ENCODE results near the gene DCTN5.
"Not testable (repeated sequence)": the region's sequence is repeated elsewhere in the genome, so short reads cannot be mapped to it uniquely, and the experiment has no call there.

DCTN5 gene

DNA sequence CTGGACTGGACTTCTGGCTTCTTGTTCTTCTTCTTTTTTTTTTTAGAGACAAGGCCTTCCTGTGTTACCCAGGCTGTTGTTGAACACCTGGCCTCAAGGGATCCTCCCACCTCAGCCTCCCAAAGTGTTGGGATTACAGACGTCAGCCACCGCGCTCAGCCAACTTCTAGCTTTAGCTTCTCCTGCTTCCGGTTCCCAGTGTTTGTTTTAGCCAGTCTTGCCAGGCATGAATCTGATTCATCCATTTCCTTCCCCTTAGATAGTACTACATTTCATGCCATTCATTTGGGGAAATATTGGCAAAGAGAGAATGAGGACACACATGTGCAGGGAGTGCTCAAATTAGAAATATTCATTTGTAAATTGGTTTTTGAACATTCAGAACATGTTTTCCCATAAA lies 33.1 kb upstream of the DCTN5 start:
- H3K4me3 ChIP-seq (ENCODE audit: low read length): no peak overlapping the region
- DNase-seq (ENCODE audit: low read depth): peak; percentile 83
- TF ChIP-seq, protein P1, sequence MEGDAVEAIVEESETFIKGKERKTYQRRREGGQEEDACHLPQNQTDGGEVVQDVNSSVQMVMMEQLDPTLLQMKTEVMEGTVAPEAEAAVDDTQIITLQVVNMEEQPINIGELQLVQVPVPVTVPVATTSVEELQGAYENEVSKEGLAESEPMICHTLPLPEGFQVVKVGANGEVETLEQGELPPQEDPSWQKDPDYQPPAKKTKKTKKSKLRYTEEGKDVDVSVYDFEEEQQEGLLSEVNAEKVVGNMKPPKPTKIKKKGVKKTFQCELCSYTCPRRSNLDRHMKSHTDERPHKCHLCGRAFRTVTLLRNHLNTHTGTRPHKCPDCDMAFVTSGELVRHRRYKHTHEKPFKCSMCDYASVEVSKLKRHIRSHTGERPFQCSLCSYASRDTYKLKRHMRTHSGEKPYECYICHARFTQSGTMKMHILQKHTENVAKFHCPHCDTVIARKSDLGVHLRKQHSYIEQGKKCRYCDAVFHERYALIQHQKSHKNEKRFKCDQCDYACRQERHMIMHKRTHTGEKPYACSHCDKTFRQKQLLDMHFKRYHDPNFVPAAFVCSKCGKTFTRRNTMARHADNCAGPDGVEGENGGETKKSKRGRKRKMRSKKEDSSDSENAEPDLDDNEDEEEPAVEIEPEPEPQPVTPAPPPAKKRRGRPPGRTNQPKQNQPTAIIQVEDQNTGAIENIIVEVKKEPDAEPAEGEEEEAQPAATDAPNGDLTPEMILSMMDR (IDR thresholded peaks at IDR 0.05; ENCODE audit: insufficient read depth, low read depth, low read length, missing control alignments): no peak

DNA sequence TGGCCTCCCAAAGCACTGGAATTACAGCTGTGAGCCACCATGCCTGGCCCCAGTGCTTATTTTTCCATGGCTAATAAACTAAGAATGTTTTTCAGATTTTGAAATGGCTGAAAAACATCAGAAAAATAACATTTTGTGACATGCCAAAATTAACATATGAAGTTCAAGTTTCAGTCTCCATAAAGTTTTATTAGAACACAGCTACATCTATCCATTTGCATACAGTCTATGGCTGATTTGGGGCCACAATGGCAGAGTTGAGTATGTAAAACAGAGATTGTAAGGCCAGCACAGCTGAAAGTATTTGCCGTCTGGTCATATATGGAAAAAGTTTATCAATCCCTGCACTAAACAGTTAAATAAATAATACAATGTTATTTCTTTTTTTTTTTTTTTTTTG lies 31.3 kb upstream of the DCTN5 start:
- DNase-seq (ENCODE audit: low read depth): no peak
- TF ChIP-seq, protein P1 (IDR thresholded peaks at IDR 0.05; ENCODE audit: insufficient read depth, low read depth, low read length, missing control alignments): no peak
- H3K4me3 ChIP-seq (ENCODE audit: low read length): no peak overlapping the region

DNA sequence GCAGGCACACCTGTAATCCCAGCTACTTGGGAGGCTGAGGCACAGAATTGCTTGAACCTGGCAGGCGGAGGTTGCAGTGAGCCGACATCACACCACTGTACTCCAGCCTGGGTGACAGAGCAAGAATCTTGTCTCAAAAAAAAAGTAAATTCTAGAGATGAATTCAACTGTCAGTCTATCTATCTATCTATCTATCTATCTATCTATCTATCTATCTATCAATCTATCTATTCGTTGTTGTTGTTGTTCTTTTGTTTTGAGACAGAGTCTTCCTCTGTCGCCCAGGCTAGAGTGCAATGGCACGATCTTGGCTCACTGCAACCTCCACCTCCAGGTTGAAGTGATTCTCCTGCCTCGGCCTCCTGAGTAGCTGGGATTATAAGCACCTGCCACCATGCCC lies 30.4 kb upstream of the DCTN5 start:
- DNase-seq (ENCODE audit: low read depth); H3K4me3 ChIP-seq (ENCODE audit: low read length): not testable (repeated sequence)

DNA sequence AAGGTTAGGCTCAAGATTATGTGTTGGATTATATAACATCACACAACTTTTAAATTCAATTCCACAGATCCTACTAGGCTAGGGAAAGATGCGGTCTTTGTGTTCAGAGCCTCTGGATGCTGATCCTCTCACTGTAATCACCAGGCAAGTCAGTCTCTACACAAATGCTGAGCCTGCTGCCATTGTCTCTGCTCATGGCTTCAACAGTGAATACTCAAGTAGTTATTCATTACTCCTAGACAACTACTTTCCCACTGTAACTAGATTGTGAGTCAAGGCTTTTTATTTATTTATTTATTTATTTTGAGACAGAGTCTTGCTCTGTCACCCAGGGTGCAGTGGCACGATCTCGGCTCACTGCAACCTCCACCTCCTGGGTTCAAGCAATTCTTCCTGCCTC lies 29.3 kb upstream of the DCTN5 start:
- TF ChIP-seq, protein P1 (IDR thresholded peaks at IDR 0.05; ENCODE audit: insufficient read depth, low read depth, low read length, missing control alignments): no peak
- no peak overlapping the region for H3K4me3 ChIP-seq (ENCODE audit: low read length)
- no peak for DNase-seq (ENCODE audit: low read depth)

DNA sequence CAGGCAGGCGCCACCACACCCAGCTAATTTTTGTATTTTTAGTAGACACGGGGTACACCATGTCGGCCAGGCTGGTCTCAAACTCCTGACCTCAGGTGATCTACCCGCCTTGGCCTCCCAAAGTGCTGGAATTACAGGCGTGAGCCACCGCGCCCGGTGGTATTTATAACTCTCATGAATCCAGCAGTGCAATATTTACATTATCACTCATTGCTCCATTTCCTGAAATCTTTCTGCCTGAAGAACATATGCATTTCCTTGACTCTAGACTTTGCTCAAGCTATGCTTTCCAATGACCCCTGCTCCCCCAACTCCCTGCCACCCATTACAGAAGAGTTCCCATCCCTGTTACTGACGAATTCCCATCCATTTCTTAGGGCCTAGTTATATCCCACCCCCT lies 25.5 kb upstream of the DCTN5 start:
- no peak overlapping the region for H3K4me3 ChIP-seq (ENCODE audit: low read length)
- DNase-seq (ENCODE audit: low read depth): peak; percentile 7
- TF ChIP-seq, protein P1 (IDR thresholded peaks at IDR 0.05; ENCODE audit: insufficient read depth, low read depth, low read length, missing control alignments): no peak

DNA sequence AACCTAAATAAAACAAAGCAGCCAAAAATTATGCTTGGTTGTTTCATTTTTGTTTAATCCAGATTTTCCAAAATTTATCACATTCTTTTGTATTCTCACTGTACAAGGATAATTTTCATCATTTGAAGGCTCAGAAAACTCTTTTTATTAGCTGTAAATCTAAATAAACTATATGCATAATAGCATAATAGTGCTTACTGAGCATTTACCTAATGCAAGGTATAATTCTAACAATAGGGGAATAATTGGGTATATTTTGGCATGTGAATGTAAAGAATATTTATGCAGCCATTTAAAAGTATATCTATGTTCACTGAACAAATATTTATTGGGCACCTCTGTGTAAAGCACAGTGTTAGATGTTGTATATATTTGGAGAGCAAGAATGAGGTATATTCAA lies 17.2 kb upstream of the DCTN5 start:
- TF ChIP-seq, protein P1 (IDR thresholded peaks at IDR 0.05; ENCODE audit: insufficient read depth, low read depth, low read length, missing control alignments): no peak
- H3K4me3 ChIP-seq (ENCODE audit: low read length): no peak overlapping the region
- no peak for DNase-seq (ENCODE audit: low read depth)

DNA sequence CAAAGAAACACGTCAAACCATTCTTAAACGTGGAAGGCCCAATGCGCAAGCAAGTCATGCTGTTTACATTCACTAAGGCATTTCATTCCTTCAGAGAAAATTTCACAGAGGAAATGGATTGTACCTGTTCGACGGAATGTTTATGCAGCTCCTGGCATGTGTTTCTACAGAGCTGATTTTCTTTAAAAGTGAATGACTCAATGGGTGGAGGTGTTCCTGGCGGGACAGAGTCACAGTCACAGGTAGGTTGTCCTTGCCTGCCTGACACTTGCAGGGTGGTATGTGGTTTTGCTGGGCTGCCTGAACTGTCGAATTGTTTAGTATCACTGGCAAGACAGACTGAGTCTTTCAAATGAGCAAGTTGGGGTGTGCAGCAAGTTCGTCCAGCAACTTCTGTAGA lies 11.8 kb upstream of the DCTN5 start:
- DNase-seq (ENCODE audit: low read depth): peak; percentile 91
- H3K4me3 ChIP-seq (ENCODE audit: low read length): no peak overlapping the region
- TF ChIP-seq, protein P1 (IDR thresholded peaks at IDR 0.05; ENCODE audit: insufficient read depth, low read depth, low read length, missing control alignments): no peak

DNA sequence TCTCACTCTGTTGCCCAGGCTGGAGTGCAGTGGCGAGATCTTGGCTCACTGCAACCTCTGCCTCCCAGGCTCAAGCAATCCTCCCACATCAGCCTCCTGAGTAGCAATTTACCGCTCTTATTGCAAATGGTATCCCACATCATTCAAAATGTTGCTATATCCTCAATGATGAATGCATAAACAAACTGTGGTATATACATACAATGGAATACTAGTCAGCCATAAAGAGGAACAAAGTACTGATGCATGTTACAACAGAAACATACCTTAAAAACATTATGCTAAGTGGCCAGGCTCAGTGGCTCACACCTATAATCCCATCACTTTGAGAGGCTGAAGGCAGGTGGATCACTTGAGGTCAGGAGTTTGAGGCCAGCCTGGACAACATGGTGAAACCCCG lies 9.4 kb upstream of the DCTN5 start:
- not testable (repeated sequence) for H3K4me3 ChIP-seq (ENCODE audit: low read length)

More for the DNA sequence above, 9.4 kb upstream of the DCTN5 start:
- DNase-seq (ENCODE audit: low read depth): not testable (repeated sequence)
